GM19395 (cell line): ENCODE data around the gene EEPD1.
A peak's percentile ranks its signal among the peaks of the same experiment; 100 is the strongest.
"Not testable (repeated sequence)": the region's sequence is repeated elsewhere in the genome, so short reads cannot be mapped to it uniquely, and the experiment has no call there.

Source experiments
- ATAC-seq: cut with Tn5 transposase; IDR thresholded peaks from one replicate; pipeline ENCODE4 v1.9.1; 2021; ENCODE audit warnings: mild to moderate bottlenecking, moderate library complexity; ENCODE audit not compliant: unreplicated experiment

The EEPD1 gene

GRCh38 chr7:36245684-36246299 is 92.7 kb downstream of the EEPD1 start:
- ATAC-seq, result no peak

DNA sequence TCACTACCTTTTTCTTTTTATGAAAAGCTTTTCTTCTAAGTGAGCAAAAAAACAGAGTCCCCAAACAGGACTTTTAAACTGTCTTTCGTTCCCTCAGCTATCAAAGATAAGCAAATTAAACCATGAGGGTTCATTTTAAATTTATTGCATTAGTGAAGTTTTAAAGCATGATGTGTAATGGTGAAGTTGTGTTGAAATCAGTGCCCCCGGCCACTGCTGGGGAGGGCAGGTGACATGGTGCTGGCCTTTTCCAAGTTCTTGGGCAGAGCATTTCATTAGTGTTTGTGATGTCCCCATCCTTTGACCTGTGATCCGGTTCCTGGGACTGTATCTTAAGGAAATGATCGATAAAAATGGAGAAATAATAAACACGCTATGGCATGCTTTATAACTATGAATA is 96.0 kb downstream of the EEPD1 start:
- no peak for ATAC-seq

GRCh38 chr7:36253699-36254098 is 100.6 kb downstream of the EEPD1 start:
- no peak for ATAC-seq

DNA sequence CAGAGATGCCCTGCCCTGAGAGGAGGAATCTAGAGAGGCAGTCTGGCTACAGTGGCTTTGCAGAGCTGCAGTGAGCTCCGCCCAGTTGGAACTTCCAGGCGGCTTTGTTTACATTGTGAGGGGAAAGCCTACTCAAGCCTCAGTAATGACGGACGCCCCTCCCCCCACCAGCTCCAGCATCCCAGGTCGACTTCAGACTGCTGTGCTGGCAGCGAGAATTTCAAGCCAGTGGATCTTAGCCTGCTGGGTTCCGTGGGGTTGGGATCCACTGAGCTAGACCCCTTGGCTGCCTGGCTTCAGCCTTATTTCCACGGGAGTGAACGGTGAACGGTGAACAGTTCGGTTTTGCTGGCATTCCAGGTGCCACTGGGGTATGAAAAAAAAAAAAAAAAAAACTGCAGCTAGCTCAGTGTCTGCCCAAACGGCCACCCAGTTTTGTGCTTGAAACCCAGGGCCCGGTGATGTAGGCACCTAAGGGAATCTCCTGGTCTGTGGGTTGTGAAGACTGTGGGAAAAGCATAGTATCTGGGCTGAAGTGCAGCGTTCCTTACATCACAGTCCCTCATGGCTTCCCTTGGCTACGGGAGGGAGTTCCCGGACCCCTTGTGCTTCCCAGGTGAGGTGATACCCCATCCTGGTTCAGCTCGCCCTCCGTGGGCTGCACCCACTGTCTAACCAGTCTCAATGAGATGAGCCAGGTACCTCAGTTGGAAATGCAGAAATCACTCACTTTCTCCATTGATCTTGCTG is 105.6 kb downstream of the EEPD1 start:
- ATAC-seq, result not testable (repeated sequence)

GRCh38 chr7:36260481-36260880 is 107.4 kb downstream of the EEPD1 start:
- ATAC-seq, result no peak

DNA sequence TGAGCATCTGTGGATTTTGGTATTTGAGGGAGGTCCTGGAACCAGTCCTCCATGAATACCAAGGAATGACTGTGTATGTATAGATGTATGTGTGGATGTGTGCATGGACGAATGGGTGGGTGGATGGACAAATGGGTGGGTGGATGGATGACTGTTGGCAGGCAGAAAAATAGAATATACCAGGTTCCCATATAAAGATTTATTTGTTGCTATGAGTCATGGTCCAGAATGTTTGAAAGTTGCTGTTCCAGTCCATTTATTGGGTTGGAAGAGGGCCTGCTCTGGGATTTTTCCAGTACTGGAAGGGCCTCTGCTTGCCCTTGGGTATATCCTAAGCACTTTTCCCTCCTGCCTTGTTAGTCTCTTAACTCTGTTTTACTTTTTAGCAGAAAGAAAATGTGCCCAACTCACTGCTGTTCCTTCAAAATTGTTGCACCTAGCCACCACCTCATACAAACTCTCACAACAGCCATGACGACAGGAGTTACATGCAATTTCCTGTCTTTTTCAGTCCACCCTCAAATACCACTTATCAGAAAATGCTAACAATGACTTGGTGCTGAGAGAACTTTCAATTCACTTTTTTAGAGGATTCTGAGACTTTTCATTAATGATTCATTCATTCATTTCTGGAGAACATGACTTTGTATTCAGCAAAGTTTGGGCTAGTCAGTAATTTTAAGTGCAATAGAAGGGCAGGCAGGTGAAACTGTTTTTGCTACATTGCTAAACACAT is 108.1 kb downstream of the EEPD1 start:
- no peak for ATAC-seq

DNA sequence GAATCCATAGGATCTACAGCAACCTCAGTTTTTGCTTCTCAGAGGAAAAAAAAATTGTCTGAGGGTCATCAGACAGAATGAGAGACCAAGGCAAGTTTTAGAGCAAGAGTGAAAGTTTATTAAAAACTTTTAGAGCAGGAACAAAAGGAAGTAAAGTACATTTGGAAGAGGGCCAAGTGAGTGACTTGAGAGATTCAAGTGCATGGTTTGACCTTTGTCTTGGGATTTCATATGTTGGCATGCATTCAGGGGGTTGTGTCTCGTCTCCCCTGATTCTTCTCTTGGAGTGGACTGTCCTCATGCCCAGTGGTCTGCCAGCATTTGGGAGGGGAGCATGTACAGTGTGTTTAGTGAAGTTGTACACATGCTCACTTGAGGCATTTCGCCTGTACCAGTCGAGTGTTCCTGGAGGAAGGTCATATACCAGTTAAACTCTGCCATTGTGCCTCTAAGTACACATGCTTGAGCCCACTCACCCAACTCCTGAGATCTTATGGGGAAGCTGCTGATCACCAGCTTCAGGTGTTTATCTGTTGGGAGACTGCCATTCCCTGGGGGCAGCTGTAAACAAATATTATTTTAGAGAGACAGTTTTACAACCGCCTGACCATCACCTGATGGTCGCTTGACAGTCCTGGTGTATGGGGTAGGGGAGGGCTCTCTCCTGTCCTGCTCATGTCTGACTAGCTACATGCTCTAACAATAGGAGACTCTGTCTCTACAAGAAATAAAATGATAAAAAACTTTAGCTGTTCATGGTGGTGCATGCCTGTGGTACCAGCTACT is 109.4 kb downstream of the EEPD1 start:
- ATAC-seq, result no peak

DNA sequence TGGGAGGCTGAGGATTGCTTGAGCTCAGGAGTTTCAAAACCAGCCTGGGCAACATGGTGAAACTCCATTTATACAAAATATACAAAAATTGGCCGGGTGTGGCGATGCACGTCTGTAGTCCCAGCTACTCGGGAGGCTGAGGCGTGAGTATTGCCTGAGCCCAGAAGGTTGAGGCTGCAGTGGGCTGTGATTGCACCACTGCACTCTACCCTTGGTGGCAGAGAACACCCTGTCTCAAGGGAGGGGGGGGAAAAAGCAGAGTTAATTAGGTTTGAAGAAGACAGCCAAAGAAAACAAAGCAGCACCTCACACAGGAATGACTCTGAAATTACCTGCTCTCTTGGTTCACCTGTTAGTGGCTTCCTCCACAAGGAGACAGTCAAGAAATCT is 110.0 kb downstream of the EEPD1 start:
- ATAC-seq, result no peak

DNA sequence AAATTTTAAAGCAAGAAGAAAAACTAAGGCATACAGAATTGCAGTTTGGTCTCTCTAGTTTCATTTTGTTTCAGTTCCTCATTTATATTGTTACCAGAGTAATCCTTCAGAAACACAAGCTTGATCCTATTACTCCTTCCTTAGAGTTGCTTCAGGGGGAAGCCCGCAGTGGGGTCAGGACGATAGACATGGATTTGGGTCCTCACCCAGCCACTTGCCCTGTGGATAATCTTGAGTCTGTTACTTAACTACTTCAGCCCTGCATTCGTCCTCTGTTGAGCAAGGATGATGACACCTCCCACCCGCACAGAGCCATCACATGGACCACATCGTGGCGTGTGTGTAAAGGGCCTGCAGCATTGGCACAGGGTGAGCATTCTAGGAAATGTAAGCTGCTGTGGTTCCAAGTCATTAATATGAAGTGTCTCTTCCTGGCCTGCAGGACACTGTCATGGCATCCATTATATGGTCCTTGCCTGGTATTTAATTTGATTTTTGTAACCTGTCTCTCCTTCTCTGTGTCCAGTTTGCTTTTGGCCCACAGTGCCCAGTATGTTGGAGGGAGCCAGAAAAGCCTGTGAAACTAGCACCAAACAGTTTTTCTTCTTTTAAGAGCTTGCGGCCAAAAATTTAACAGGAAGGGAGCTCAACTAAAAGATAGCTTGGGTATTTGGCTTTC is 111.2 kb downstream of the EEPD1 start:
- ATAC-seq, result peak; percentile 63

GRCh38 chr7:36264913-36265516 is 112.0 kb downstream of the EEPD1 start:
- no peak for ATAC-seq

DNA sequence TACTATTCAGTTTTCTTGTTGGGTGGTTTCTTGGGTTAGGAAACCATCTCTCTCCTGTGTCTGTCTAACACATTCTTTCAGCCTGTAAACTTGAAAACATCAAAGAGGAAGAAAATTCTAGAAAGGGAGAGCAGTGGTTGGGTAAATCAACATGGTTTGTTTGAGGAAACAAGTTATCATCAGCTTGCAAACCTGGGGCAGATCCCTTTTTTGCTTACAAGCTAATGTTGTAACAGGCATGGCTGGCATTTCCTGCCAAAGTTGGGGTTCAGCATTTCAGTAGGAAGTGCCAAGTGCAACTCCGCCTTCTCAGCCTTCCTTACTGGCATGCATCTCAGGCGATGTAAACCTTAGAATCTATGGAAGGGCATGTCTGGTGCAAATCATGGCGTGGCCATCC is 112.6 kb downstream of the EEPD1 start:
- no peak for ATAC-seq

DNA sequence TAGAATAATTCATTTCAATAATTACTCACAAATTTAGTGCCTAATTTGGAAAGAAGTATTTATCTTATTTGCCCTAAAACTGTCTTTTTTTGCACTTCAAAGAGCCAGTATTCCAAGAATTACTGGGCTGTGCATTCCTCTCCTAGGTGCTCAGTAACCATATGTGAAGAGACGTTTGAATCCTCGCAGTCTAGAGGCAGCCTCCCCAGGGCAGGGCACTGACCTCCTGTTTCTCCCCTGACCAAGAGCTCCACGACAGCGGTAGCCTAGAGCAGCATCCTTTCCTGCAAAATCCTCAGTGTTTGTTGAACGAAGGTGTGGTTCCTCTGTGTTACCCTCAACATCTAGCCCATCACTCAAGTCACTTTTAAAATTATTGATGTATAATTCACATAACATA is 113.1 kb downstream of the EEPD1 start:
- no peak for ATAC-seq

DNA sequence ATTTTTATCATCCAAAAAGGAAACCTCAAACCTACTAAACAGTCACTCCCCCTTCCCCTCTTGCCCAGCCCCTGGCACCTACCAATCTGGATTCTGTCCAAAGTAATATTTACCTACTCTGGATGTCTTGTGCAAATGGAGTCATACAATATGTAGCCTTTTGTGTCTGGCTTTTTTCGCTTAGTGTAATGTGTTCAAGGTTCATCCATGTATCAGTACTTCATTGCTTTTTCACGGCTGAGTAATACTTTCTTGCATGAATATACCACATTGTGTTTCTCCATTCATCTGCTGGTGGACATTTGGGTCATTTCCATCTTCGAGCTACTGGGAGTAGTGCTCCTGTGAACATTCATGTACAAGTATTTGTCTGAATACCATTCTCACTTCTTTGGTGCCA is 113.6 kb downstream of the EEPD1 start:
- ATAC-seq, result no peak

DNA sequence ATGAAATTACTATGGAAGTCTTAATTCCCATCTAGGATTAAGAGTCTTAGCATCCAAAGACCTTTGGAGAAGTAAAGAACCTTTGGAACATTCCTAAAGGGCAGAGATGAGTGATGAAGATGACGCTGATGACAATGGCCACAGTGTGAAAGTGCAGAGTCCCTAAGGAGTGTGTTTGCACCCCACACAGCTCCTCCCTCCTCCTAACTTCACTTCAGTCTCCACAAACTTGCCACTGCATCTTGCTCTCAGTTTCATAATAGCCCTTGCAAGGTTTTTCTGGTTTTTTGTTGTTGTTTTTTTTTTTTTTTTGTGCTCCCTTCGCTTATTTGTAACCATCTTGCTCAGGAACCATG is 119.1 kb downstream of the EEPD1 start:
- ATAC-seq, result no peak

DNA sequence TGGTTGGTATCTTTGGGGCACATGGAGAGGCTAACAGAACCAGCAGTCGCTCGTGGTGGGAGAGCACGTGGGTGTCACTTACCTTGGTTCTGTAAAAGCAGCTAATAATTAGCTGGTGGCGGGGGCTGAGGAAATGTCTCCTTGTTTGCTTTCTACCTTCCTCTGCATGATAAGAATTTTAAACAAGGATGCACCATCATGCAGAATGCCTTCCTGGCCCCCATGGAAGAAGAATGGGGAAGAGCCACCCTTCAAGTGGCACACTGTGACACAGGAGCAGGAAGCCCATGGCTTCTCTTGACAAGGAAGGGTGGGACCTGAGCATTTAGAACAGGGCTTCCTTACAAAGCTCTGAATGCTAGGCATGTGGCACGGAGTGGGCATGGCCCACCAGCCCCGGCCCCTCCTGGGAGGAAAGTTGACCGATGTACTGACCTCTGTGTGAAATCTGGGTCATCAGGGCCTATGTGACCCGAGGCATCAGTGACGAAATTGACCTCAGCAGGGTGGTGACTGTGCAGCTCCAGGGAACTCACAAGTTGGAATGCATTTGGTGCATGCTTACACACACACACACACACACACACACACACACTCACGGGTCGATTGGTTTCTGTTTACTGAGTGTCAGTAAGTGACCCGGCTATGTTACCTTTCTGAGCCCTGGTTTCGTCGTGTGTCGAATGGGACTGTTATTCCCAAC is 119.7 kb downstream of the EEPD1 start:
- no peak for ATAC-seq

DNA sequence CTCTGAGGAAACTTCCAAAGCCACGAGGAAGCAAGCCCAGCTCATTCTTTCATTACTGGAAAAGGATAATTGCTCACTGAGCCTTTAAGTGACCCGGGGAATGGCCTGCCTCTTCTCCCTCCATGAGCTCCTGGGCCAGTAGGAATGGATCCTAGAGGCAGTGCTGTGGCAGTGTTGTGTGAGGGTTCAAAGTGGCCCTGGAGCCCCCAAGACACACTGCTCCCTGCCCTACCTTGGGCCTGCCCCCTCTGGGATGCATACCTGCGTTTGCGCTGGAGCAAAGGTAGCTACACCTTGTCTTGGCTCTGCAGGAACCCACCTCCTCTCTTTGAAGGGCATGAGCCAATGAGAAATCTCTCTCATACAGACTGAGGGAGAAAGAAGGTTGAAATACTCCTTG is 120.8 kb downstream of the EEPD1 start:
- ATAC-seq, result no peak

GRCh38 chr7:36275735-36276284 is 122.8 kb downstream of the EEPD1 start:
- ATAC-seq, result no peak

DNA sequence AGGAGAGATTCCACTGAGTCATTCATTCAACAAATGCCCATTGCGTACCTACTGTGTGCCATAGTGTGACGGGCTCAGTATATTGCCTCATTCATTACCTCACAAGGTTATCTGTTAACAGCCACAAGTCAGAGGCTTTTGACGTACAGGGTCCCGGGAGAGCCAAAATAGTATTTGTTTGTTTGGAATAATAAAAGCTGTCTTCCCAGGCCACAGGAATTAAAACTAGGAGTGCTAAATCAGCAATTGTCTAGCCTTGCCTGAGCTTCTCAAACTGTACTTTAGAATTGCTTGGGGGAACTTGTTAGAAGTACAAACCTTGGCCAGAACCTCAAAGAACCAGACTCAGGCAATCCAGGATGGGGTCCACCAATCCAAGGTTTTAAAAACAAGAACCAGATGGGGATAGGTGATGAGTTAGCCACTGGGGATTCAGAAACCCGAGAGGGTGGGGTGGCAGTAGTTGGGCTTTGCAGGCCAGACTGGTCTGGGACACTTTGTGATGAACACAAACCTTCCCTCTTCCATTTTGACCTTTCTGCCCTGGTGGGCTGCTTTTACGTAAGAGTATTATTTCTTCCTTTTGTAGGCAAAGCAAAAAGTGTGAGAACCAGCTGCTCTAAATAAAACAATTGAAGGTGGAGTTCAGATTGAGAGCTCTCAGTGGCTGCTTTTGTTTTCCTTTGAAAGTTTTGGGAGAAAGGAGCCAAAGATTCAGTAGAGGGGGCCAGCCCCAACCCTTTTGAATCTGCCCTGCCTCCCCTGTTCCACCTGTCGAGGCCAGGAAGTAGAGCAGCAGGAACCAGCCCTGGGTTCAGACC is 123.6 kb downstream of the EEPD1 start:
- no peak for ATAC-seq

- no peak for ATAC-seq
These were observed 124.1 kb downstream of the EEPD1 start for GRCh38 chr7:36277249-36277542.
